Peyer's patch (tissue), 4 donors: ENCODE results near the gene PRKD1. TPM values are rescaled to one million over a fixed set of nuclear protein-coding genes. Genes with fewer than 3 reads are reported as not detected.

Experiments used
- DNase-seq, 3 donors: peaks; one replicate each; pipeline ENCODE4 v3.0.0-alpha.2; 2017 to 2019
- H3K27ac ChIP-seq, 4 donors: fragments of 200-600 bp; sonication (generic); one replicate each; pipeline ENCODE4 v1.5.1; 2016 to 2019
- H3K27me3 ChIP-seq, 2 donors: fragments of 200-600 bp; sonication (generic); one replicate each; pipeline ENCODE4 v1.5.1; 2019
- H3K36me3 ChIP-seq, 3 donors: fragments of 200-600 bp; sonication (generic); one replicate each; pipeline ENCODE4 v1.5.1; 2016 to 2019
- H3K4me1 ChIP-seq, 4 donors: fragments of 200-600 bp; sonication (generic); one replicate each; pipeline ENCODE4 v1.5.1; 2016 to 2019
- H3K4me3 ChIP-seq, 4 donors: fragments of 200-600 bp; sonication (generic); 1 replicate in 3 of 4; 2 replicates in 1 of 4; pipeline ENCODE4 v1.5.1; 2016 to 2019; ENCODE audit warnings: mild to moderate bottlenecking in 1 of 4
- H3K9me3 ChIP-seq, 4 donors: fragments of 200-600 bp; sonication (generic); one replicate each; pipeline ENCODE4 v1.5.1; 2016 to 2019; ENCODE audit warnings: mild to moderate bottlenecking in 1 of 4
- POLR2A ChIP-seq, 2 donors: fragments of 450-650 bp; IDR thresholded peaks; one replicate each; pipeline ENCODE4 v1.5.1; 2017; ENCODE audit warnings: antibody characterized with exemption in 2 of 2, mild to moderate bottlenecking in 2 of 2, moderate library complexity in 2 of 2
- total RNA-seq, 4 donors: library from RNA; depleted of rRNA; stranded (reverse); fragments of >200 nt; gene quantifications; one replicate each; pipeline ENCODE4 v1.1.0, GENCODE V29; 2016
- TF ChIP-seq, protein P1 (sequence below), 6 experiments: fragments of 450-650 bp in 4 of 6; fragments of 200-600 bp in 2 of 6; sonication (generic) in 1 of 6; IDR thresholded peaks; one replicate each; pipeline ENCODE4 v1.5.1; 2017 to 2019; ENCODE audit warnings: antibody characterized with exemption in 6 of 6, mild to moderate bottlenecking in 3 of 6, moderate library complexity in 1 of 6

Gene PRKD1
- total RNA-seq, 4 donors from 2014 or later: 0.88 to 5.0 (median 3.6) TPM

DNA sequence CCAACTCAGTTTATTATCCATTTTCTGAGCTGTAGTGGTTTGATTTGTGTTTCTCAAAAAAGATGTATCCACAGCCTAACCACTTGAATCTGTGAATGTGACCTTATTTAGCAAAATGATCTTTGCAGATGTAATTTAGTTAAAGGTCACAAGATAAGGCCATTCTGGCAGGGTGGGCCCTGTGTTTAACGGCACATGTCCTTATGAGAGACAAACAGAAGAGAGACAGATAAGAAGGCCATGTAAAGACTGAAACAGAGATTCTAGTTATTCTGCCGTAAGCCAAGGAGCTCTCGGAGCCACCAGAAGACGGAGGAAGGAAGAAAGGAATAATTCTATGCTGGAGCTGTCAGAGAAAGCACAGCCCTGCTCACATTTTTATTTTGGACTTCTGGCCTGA, 374.2 kb downstream of the PRKD1 start:
- H3K4me3 ChIP-seq: no peak overlapping the region
- no peaks in the 10 kb centered on the region for H3K36me3 ChIP-seq
- H3K27me3 ChIP-seq: no peaks in the 10 kb centered on the region
- no peak overlapping the region for H3K27ac ChIP-seq
- H3K4me1 ChIP-seq: no peaks in the 10 kb centered on the region
- no peak for DNase-seq
- no peak for TF ChIP-seq POLR2A (IDR thresholded peaks at IDR 0.05)
- TF ChIP-seq, protein P1, sequence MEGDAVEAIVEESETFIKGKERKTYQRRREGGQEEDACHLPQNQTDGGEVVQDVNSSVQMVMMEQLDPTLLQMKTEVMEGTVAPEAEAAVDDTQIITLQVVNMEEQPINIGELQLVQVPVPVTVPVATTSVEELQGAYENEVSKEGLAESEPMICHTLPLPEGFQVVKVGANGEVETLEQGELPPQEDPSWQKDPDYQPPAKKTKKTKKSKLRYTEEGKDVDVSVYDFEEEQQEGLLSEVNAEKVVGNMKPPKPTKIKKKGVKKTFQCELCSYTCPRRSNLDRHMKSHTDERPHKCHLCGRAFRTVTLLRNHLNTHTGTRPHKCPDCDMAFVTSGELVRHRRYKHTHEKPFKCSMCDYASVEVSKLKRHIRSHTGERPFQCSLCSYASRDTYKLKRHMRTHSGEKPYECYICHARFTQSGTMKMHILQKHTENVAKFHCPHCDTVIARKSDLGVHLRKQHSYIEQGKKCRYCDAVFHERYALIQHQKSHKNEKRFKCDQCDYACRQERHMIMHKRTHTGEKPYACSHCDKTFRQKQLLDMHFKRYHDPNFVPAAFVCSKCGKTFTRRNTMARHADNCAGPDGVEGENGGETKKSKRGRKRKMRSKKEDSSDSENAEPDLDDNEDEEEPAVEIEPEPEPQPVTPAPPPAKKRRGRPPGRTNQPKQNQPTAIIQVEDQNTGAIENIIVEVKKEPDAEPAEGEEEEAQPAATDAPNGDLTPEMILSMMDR (IDR thresholded peaks at IDR 0.05): no peak
- H3K9me3 ChIP-seq: no peaks in the 10 kb centered on the region

DNA sequence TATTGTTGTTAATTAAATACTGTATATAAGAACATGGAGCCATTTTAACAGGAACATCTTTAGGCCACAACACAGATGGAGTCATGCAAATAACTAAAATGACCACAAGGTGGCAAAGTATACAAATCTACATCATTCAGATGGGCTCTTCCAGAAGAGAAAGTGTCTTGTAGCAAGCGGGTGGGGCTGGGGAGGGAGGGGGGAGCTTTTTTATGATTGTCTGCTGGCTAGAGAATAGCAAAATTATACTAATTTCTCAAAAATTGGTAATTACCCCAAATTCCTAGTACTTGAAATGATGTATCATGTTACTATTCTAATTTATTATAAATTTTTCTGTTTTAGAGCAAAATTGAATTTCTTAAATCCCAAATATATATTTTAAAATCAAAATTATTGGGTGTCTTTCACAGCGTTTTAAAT, 378.7 kb downstream of the PRKD1 start:
- Histone ChIP-seq H3K27me3 (no peaks in the 10 kb centered on the region), H3K27ac (no peak overlapping the region), H3K4me3 (no peak overlapping the region), H3K4me1 (no peaks in the 10 kb centered on the region), H3K9me3 (no peaks in the 10 kb centered on the region), H3K36me3 (no peaks in the 10 kb centered on the region)
- TF ChIP-seq, protein P1 (IDR thresholded peaks at IDR 0.05): peak in 5 of 6 experiments; percentile 13 to 40 (median 36)
- TF ChIP-seq POLR2A (IDR thresholded peaks at IDR 0.05): no peak
- DNase-seq: no peak

DNA sequence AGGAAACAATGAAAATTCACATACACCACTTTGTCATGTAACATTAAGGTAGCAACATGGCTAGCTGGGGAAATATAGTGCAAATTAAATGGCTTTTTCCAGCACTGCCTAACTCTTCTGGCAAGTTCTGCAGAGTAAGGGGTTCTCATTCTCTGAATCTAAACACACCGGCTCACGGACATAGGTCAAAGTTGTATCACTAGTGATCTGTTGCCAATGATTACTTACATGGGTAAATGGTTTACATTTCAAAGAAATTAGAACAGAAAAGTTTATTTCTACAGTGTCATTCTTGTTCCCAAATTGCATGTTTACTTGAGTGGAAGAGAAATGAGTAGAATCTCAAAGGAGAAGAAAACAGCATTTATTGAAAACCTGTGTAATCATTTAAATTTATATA, 381.9 kb downstream of the PRKD1 start:
- H3K36me3 ChIP-seq: no peaks in the 10 kb centered on the region
- TF ChIP-seq, protein P1 (IDR thresholded peaks at IDR 0.05): no peak
- TF ChIP-seq POLR2A (IDR thresholded peaks at IDR 0.05): no peak
- no peak overlapping the region for H3K27ac ChIP-seq
- H3K4me3 ChIP-seq: no peak overlapping the region
- H3K9me3 ChIP-seq: no peaks in the 10 kb centered on the region
- DNase-seq: no peak
- H3K27me3 ChIP-seq: no peaks in the 10 kb centered on the region
- no peaks in the 10 kb centered on the region for H3K4me1 ChIP-seq

DNA sequence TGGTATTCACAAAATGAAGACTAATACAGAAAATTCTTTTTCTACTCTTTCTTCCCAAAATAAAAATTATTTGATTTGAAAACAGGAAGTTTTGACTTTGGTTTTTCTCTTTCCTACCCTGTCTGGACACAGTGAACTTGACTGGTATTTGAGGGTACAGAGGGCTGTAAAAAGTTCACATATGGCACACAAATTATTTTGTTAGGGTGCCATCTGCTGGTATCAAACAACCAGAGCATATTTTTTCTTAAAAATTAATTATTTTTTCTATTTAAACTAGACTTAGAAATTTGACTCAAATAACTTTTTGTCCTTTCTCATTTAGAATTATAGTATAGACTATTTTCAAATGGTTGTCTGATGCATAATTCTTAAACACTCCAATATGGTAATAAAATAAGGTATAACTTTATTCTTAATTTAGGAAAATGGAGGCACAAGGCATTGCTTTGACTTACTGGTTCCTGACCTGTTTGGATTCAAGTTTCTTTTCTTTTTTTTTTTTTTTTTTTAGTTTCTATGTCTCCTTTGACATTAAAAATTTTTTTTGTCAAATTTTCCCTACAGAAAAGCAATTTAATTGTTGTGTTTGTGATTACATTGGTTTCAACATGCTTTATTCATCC, 390.6 kb downstream of the PRKD1 start:
- Histone ChIP-seq H3K36me3 (no peaks in the 10 kb centered on the region), H3K27ac (no peak overlapping the region), H3K4me1 (no peaks in the 10 kb centered on the region), H3K9me3 (no peaks in the 10 kb centered on the region), H3K4me3 (no peak overlapping the region), H3K27me3 (no peaks in the 10 kb centered on the region)
- TF ChIP-seq, protein P1 (IDR thresholded peaks at IDR 0.05): peak in 3 of 6 experiments; percentile 17 to 34 (median 26)
- TF ChIP-seq POLR2A (IDR thresholded peaks at IDR 0.05): no peak
- DNase-seq: no peak

DNA sequence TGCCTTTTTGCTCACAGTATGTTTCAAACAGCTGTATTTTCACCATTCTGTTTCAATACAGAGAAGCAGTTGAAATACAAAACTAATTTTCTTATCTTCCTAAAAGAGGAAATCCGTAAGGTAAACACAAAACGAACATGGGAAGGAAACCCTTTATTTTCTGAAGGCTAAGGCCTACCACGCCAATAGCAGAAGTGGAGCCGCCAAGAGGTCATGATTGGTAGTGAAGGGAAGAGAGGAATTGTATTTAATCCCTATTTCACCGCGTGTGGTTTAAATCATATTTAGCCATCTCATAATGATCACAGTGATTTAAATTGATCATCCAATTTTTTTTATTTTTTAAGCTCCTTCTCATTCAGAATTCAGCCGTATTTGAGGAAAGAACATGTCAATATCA, 398.2 kb downstream of the PRKD1 start:
- H3K27ac ChIP-seq: no peak overlapping the region
- no peaks in the 10 kb centered on the region for H3K36me3 ChIP-seq
- H3K4me1 ChIP-seq: no peaks in the 10 kb centered on the region
- no peaks in the 10 kb centered on the region for H3K27me3 ChIP-seq
- no peak overlapping the region for H3K4me3 ChIP-seq
- no peak for TF ChIP-seq POLR2A (IDR thresholded peaks at IDR 0.05)
- TF ChIP-seq, protein P1 (IDR thresholded peaks at IDR 0.05): peak in 2 of 6 experiments; percentile 4 to 23
- H3K9me3 ChIP-seq: no peaks in the 10 kb centered on the region
- no peak for DNase-seq
